DOHH2 (cell line): ENCODE measurements around the gene DLGAP3.

Source experiments
- H3F3A ChIP-seq: fragments of 200-600 bp; sonication (generic), shearing (Covaris generic); 2 replicates; pipeline ENCODE4 v1.6.0; 2016; ENCODE audit warnings: antibody characterized with exemption, mild to moderate bottlenecking; ENCODE audit not compliant: control insufficient read depth, insufficient read depth
- H3K27ac ChIP-seq: fragments of 200-600 bp; sonication (generic); 2 replicates; pipeline ENCODE4 v1.5.1; 2014; ENCODE audit warnings: low read depth, mild to moderate bottlenecking, low read length, moderate library complexity
- H3K27me3 ChIP-seq: fragments of 200-600 bp; sonication (generic); 2 replicates; pipeline ENCODE4 v1.6.1; 2014; ENCODE audit warnings: mild to moderate bottlenecking, low read length, mixed read lengths; ENCODE audit not compliant: control insufficient read depth
- H3K36me3 ChIP-seq: fragments of 200-600 bp; sonication (generic); 2 replicates; pipeline ENCODE4 v1.6.1; 2014; ENCODE audit warnings: mild to moderate bottlenecking, low read length, moderate library complexity, mixed read lengths; ENCODE audit not compliant: control insufficient read depth
- H3K4me1 ChIP-seq: fragments of 200-600 bp; sonication (generic); 2 replicates; pipeline ENCODE4 v1.6.1; 2014; ENCODE audit warnings: mild to moderate bottlenecking, low read length, mixed read lengths; ENCODE audit not compliant: control insufficient read depth
- H3K4me2 ChIP-seq: fragments of 200-600 bp; sonication (generic); 2 replicates; pipeline ENCODE4 v1.6.0; 2014; ENCODE audit warnings: mild to moderate bottlenecking, low read length, moderate library complexity
- H3K4me3 ChIP-seq: fragments of 200-600 bp; sonication (generic); 2 replicates; pipeline ENCODE4 v1.5.1; 2014; ENCODE audit warnings: mild to moderate bottlenecking, low read length, mixed read lengths
- H3K79me2 ChIP-seq: fragments of 200-600 bp; sonication (generic); 2 replicates; pipeline ENCODE4 v1.6.1; 2014; ENCODE audit warnings: mild to moderate bottlenecking, low read length, mixed read lengths; ENCODE audit not compliant: control insufficient read depth
- H3K9me2 ChIP-seq: fragments of 200-600 bp; sonication (generic); replicated peaks from 2 replicates; pipeline ENCODE4 v1.6.1; 2014; ENCODE audit warnings: mild to moderate bottlenecking, low read length, mixed read lengths; ENCODE audit not compliant: control insufficient read depth
- H3K9me3 ChIP-seq: fragments of 200-600 bp; sonication (generic); 2 replicates; pipeline ENCODE4 v1.6.1; 2014; ENCODE audit warnings: antibody characterized with exemption, low read length, mixed read lengths; ENCODE audit not compliant: control insufficient read depth, insufficient read depth
- H4K20me1 ChIP-seq: fragments of 200-600 bp; sonication (generic); 2 replicates; pipeline ENCODE4 v1.6.0; 2014; ENCODE audit warnings: low read depth, mild to moderate bottlenecking, antibody characterized with exemption, low read length, moderate library complexity; ENCODE audit not compliant: control insufficient read depth, insufficient read depth
- EZH2phosphoT487 ChIP-seq: fragments of 200-600 bp; sonication (generic); IDR thresholded peaks from 2 replicates; pipeline ENCODE4 v1.6.1; 2017; ENCODE audit warnings: borderline replicate concordance, mild to moderate bottlenecking, antibody characterized with exemption, low read length, moderate library complexity, mixed read lengths
- TF ChIP-seq, protein P1 (sequence below): fragments of 200-600 bp; sonication (generic); IDR thresholded peaks from one replicate; pipeline ENCODE4 v1.5.1; 2014; ENCODE audit warnings: antibody characterized with exemption, mild to moderate bottlenecking, low read depth, low read length; ENCODE audit not compliant: poor library complexity, severe bottlenecking

Gene DLGAP3

DNA sequence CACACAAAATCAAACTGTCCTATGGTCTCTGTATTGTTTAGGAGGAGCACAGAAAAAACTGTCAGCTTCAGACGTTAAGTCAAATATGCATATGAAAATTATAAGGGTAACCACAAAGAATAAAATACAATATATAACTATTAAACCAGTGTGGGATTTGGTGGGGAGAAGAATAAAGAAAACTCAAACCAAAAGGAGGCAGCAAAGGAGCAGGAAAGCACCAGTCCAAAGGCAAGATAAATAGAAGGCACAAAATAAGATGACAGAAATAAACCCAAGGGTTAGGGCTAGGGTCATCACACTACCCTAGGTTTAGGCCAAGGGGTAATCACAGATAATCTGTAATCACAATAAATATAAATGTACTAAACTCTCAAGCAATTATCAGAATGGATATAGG, 32.8 kb downstream of the DLGAP3 start:
- peaks cover 11% of the 10 kb centered on the region for H3K4me1 ChIP-seq
- H3K79me2 ChIP-seq: no peaks in the 10 kb centered on the region
- TF ChIP-seq, protein P1, sequence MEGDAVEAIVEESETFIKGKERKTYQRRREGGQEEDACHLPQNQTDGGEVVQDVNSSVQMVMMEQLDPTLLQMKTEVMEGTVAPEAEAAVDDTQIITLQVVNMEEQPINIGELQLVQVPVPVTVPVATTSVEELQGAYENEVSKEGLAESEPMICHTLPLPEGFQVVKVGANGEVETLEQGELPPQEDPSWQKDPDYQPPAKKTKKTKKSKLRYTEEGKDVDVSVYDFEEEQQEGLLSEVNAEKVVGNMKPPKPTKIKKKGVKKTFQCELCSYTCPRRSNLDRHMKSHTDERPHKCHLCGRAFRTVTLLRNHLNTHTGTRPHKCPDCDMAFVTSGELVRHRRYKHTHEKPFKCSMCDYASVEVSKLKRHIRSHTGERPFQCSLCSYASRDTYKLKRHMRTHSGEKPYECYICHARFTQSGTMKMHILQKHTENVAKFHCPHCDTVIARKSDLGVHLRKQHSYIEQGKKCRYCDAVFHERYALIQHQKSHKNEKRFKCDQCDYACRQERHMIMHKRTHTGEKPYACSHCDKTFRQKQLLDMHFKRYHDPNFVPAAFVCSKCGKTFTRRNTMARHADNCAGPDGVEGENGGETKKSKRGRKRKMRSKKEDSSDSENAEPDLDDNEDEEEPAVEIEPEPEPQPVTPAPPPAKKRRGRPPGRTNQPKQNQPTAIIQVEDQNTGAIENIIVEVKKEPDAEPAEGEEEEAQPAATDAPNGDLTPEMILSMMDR: no peak
- TF ChIP-seq EZH2phosphoT487: no peak
- H4K20me1 ChIP-seq: no peaks in the 10 kb centered on the region
- H3K4me2 ChIP-seq: no peak overlapping the region
- peaks cover 3% of the 10 kb centered on the region for H3K27me3 ChIP-seq
- no peaks in the 10 kb centered on the region for H3K9me2 ChIP-seq
- H3K4me3 ChIP-seq: no peak overlapping the region
- H3K36me3 ChIP-seq: no peaks in the 10 kb centered on the region
- H3K27ac ChIP-seq: no peak overlapping the region
- no peaks in the 10 kb centered on the region for H3F3A ChIP-seq
- no peaks in the 10 kb centered on the region for H3K9me3 ChIP-seq

DNA sequence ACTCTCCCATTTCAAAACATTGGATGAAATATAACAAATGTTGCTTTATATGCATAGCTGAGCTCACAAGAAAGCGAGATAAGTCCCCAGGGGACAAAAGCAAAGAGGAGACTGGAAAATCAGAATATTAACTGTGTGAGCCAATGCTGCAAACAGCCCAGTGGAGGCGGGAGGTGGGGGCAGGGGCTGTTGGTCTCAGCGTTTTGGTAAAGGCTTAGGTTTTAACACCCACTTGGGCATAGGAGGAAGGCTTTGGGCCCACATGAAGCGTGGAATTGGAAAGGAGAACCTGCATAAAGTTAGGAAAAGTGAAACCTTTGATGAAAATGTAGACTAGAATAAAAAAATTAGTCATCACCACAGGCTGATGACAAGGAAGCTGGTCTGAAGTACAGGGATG, 39.7 kb downstream of the DLGAP3 start:
- H3K4me3 ChIP-seq: no peak overlapping the region
- no peak for TF ChIP-seq EZH2phosphoT487
- TF ChIP-seq, protein P1: no peak
- H4K20me1 ChIP-seq: no peaks in the 10 kb centered on the region
- no peaks in the 10 kb centered on the region for H3K79me2 ChIP-seq
- H3K4me2 ChIP-seq: no peak overlapping the region
- H3K27ac ChIP-seq: no peak overlapping the region
- no peaks in the 10 kb centered on the region for H3K4me1 ChIP-seq
- no peaks in the 10 kb centered on the region for H3K9me2 ChIP-seq
- H3F3A ChIP-seq: no peaks in the 10 kb centered on the region
- no peaks in the 10 kb centered on the region for H3K36me3 ChIP-seq
- H3K9me3 ChIP-seq: no peaks in the 10 kb centered on the region
- peaks cover 10% of the 10 kb centered on the region for H3K27me3 ChIP-seq

DNA sequence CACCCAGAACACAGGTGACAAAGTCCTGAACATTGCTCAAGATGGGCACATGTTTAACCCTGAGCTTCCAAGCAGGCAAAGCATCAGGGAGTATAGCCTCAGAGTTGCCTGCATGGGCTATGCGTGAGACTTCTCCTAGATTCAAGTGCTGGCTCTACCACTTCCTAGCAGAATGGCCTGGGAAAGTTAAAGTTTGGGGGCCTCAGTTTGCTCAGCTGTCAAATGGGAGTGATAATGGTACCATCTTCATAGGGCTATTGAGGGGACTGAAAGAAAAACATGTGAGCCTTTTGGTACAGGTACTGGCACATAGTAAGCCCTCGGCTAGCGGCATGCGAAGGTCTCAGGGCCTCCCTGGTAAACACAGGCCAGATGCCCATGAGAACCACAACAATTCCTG, 41.9 kb downstream of the DLGAP3 start:
- H3K27me3 ChIP-seq: peaks cover 12% of the 10 kb centered on the region

More for the DNA sequence above, 41.9 kb downstream of the DLGAP3 start:
- no peaks in the 10 kb centered on the region for H3K9me3 ChIP-seq
- H3K4me1 ChIP-seq: no peaks in the 10 kb centered on the region
- H4K20me1 ChIP-seq: no peaks in the 10 kb centered on the region
- H3K9me2 ChIP-seq: no peaks in the 10 kb centered on the region
- H3K79me2 ChIP-seq: no peaks in the 10 kb centered on the region
- no peak overlapping the region for H3K4me3 ChIP-seq
- H3F3A ChIP-seq: no peaks in the 10 kb centered on the region
- H3K27ac ChIP-seq: no peak overlapping the region
- H3K4me2 ChIP-seq: no peak overlapping the region
- no peaks in the 10 kb centered on the region for H3K36me3 ChIP-seq
- no peak for TF ChIP-seq EZH2phosphoT487
- TF ChIP-seq, protein P1: no peak
